Gastrocnemius medialis (tissue), 4 donors: Measurements from ENCODE around the gene OTOP3.

Experiments used
- POLR2A ChIP-seq, 2 donors: fragments of 450-650 bp; IDR thresholded peaks; one replicate each; pipeline ENCODE4 v1.6.1; 2017; ENCODE audit warnings: antibody characterized with exemption in 2 of 2, mild to moderate bottlenecking in 2 of 2, moderate library complexity in 2 of 2
- TF ChIP-seq, protein P1 (sequence below), 5 experiments: fragments of 450-650 bp in 3 of 5; fragments of 200-600 bp in 2 of 5; sonication (generic) in 2 of 5; IDR thresholded peaks in 4 of 5; conservative IDR thresholded peaks in 1 of 5; 1 replicate in 4 of 5; 2 replicates in 1 of 5; pipeline ENCODE4 v1.5.1; 2016 to 2019; ENCODE audit warnings: antibody characterized with exemption in 5 of 5, mild to moderate bottlenecking in 3 of 5, moderate library complexity in 3 of 5

DNA sequence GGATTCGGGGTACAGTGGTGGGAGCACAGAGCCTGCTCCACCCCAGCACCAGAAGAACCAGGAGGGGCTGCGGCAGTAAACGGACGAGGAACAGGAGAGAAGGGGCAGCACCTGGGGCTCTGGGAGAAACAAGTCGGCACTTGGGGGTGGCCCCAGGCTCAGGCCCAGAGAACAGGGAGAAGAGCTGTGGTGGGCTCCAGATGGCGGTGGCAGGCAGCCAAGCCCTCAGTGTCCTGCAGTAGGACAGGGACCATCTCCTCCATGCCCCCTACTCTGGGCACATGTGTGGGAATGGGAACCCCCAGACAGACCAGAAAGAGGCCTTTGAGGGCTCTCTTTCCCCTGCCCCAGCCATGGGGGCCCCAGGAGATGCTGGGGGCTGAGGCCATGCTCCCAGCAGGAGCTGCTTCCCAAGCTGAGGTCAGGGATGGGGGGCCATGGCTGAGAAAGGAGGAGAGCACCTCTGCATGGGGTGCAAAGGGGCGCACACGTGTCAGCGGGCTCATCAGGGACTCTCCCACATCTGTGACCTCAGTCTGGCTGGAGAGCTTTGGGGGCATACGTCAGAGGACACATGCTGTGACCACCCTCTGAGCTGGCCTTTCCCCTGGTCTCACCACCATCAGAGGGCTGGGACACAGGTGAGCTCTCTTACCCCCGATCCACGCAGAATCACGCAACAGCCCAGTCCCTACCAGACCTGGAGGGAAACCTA is 19.4 kb upstream of the OTOP3 start:
- TF ChIP-seq, protein P1, sequence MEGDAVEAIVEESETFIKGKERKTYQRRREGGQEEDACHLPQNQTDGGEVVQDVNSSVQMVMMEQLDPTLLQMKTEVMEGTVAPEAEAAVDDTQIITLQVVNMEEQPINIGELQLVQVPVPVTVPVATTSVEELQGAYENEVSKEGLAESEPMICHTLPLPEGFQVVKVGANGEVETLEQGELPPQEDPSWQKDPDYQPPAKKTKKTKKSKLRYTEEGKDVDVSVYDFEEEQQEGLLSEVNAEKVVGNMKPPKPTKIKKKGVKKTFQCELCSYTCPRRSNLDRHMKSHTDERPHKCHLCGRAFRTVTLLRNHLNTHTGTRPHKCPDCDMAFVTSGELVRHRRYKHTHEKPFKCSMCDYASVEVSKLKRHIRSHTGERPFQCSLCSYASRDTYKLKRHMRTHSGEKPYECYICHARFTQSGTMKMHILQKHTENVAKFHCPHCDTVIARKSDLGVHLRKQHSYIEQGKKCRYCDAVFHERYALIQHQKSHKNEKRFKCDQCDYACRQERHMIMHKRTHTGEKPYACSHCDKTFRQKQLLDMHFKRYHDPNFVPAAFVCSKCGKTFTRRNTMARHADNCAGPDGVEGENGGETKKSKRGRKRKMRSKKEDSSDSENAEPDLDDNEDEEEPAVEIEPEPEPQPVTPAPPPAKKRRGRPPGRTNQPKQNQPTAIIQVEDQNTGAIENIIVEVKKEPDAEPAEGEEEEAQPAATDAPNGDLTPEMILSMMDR (IDR thresholded peaks at IDR 0.05 in 4 of 5, conservative IDR thresholded peaks at IDR 0.05 in 1 of 5): no peak
- TF ChIP-seq POLR2A (IDR thresholded peaks at IDR 0.05): no peak
